GM10266 (cell line): ENCODE data around the gene CLTB.
A peak's percentile ranks its signal among the peaks of the same experiment; 100 is the strongest.

Experiments
- DNase-seq: peaks from one replicate; pipeline ENCODE4 v3.0.0; 2012; ENCODE audit errors: extremely low spot score
- TF ChIP-seq, protein P1 (sequence below): IDR thresholded peaks from 2 replicates; pipeline ENCODE4 v1.5.1; 2012; ENCODE audit warnings: mild to moderate bottlenecking, low read depth; ENCODE audit not compliant: control insufficient read depth, insufficient read depth; ENCODE audit errors: missing control alignments

The CLTB gene

GRCh38 chr5:176391999-176392398, 24.3 kb downstream of the CLTB start:
- no peak for DNase-seq
- TF ChIP-seq, protein P1, sequence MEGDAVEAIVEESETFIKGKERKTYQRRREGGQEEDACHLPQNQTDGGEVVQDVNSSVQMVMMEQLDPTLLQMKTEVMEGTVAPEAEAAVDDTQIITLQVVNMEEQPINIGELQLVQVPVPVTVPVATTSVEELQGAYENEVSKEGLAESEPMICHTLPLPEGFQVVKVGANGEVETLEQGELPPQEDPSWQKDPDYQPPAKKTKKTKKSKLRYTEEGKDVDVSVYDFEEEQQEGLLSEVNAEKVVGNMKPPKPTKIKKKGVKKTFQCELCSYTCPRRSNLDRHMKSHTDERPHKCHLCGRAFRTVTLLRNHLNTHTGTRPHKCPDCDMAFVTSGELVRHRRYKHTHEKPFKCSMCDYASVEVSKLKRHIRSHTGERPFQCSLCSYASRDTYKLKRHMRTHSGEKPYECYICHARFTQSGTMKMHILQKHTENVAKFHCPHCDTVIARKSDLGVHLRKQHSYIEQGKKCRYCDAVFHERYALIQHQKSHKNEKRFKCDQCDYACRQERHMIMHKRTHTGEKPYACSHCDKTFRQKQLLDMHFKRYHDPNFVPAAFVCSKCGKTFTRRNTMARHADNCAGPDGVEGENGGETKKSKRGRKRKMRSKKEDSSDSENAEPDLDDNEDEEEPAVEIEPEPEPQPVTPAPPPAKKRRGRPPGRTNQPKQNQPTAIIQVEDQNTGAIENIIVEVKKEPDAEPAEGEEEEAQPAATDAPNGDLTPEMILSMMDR = no peak

DNA sequence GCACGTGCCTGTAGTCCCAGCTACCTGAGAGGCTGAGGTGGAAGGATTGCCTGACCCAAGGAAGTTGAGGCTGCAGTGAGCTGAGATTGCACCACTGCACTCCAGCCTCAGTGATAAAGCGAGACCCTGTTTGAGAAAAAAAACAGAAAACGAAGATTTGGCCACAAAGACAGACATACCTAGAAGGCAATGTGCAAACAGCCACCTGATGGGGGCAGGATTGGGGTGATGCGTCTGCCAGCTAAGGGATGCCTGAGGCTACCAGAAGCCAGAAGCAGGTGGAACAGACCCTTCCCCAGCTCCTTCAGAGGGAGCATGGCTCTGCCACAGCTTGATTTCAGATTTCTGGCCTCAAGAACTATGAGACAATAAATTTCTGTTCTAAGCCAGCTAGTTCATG, 24.9 kb downstream of the CLTB start:
- no peak for DNase-seq
- TF ChIP-seq, protein P1 = no peak

DNA sequence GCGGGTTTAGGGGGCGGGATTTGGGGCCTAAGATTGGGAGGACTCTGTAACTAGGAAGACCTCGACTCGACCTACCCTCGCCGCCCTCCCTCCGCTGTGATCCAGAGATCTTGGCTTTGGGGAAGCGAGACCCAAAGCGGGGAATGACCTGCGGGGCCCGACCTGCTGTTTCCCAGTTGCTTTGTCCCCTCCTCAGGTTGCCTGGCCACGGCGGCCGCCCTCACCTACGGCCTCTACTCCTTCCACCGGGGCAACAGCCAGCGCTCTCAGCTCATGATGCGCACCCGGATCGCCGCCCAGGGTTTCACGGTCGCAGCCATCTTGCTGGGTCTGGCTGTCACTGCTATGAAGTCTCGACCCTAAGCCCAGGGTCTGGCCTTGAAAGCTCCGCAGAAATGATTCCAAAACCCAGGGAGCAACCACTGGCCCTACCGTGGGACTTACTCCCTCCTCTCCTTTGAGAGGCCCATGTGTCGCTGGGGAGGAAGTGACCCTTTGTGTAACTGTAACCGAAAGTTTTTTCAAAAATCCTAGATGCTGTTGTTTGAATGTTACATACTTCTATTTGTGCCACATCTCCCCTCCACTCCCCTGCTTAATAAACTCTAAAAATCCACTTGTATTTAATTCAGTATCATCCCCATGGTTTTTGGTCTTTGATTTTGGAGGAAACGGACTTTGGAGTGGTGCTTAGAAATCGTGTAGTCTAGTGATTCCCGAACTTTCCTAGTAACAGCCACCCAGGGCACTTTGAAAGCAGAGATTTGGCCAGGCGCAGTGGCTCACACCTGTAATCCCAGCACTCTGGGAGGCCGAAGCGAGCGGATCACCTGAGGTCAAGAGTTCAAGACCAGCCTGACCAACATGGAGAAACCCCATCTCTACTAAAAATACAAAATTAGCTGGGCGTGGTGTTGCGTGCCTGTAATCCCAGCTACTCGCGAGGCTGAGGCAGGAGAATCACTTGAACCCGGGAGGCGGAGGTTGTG, 26.9 kb downstream of the CLTB start:
- no peak for DNase-seq
- TF ChIP-seq, protein P1 = no peak

DNA sequence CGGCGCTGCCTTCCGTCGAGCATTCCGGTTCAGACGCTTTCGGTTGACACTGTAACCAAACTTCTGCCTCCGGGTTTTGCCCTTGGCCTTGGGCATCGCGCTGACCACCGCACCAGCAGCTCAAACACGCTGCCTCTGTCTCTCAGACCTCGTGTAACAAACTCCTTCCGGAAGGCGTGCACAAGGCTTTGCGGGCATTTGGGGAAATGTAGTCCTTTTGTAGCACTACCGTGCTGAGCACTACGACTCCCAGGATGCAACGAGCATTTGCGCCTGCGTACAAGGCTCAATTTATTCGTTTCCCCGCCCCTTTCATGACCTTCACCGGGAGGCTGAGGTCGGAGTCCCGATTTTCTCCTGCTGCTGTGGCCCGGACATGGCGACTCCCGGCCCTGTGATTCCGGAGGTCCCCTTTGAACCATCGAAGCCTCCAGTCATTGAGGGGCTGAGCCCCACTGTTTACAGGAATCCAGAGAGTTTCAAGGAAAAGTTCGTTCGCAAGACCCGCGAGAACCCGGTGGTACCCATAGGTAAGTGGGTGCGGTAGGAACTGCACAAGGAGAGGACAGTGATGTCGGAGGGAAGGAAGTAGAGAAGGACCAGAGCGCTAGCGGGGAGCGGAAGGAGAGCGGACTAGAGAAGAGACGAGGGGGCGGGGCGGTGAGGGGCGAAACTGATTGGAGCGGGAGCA, 27.8 kb downstream of the CLTB start, which contains the start of the genes HIGD2A and NOP16:
Gene HIGD2A (plus strand): TSS at position 308 of the 691 bp plus-strand sequence. CDS start 69 bp downstream, at position 377.
Gene NOP16 (minus strand): TSS at position 155 of the 691 bp plus-strand sequence. CDS start 59 bp downstream, at position 96.
- TF ChIP-seq, protein P1 = no peak
- peak; percentile 94 for DNase-seq

DNA sequence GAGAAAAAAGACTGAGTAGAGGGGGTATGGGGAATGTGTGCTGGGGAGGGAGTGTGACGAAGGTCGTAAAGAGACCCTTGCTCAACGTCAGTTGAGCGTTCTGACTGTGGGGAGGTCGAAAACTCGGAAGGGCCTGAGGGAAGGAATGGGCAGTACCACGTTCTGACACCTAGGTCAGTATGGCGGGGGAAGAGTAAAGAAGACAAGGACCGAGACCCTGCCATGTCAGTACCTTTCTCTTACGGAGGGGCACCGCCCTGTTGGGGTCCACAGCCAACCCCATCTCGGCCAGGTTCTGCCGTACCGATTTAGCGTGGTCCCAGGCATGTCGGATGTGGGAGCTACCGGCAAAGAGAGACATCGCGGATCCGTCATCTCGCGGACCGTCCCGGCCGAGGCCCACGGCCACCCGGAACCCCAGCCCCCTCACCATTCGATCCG, 28.3 kb downstream of the CLTB start:
- no peak for DNase-seq
- TF ChIP-seq, protein P1 = no peak

DNA sequence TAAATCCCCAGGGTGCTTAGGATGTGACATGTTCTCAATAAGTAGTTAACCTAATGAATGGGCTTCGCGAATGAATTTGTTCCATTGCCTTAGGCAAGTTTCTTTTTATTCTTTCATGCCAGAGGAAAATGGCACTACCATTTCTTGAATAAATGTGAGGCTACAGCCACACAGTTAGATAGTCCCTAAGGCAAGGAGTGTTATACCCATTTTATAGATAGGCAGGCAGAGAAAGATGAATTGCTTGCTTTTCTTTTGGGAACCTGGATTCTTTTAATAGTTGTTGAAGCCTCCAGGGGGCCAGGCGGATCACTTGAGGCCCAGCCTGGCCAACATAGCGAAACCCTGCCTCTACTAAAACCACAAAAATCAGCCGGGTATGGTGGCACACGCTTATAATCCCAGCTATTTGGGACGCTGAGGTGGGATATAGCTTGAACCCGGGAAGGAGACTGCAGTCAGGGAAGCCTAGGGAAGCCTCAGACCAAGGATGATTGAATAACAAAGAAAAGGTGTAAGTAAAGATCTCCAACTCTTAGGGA, 28.9 kb downstream of the CLTB start:
- no peak for DNase-seq
- TF ChIP-seq, protein P1 = no peak
